Measurements from ENCODE around the gene MCF2L2.
A peak's percentile ranks its signal among the peaks of the same experiment; 100 is the strongest.

The MCF2L2 gene

GRCh38 chr3:183310936-183311335, 117.5 kb downstream of the MCF2L2 start:
- Histone ChIP-seq H3K9ac (no peak overlapping the region), H3K36me3 (ENCODE audit: control insufficient read depth, insufficient read depth, low read length) (no peaks in the 10 kb centered on the region), H3K9me3 (ENCODE audit: control insufficient read depth, low read length) (no peaks in the 10 kb centered on the region), H3K27me3 (ENCODE audit: control insufficient read depth, insufficient read depth, low read length) (no peaks in the 10 kb centered on the region), H3K4me2 (ENCODE audit: low read length) (no peak overlapping the region), H3K4me1 (peaks cover 10% of the 10 kb centered on the region), H3K79me2 (no peaks in the 10 kb centered on the region), H3K27ac (no peak overlapping the region), H2AFZ (no peak overlapping the region), H3K4me3 (ENCODE audit: low read depth, low read length) (no peak overlapping the region)
- TF ChIP-seq, protein P1, sequence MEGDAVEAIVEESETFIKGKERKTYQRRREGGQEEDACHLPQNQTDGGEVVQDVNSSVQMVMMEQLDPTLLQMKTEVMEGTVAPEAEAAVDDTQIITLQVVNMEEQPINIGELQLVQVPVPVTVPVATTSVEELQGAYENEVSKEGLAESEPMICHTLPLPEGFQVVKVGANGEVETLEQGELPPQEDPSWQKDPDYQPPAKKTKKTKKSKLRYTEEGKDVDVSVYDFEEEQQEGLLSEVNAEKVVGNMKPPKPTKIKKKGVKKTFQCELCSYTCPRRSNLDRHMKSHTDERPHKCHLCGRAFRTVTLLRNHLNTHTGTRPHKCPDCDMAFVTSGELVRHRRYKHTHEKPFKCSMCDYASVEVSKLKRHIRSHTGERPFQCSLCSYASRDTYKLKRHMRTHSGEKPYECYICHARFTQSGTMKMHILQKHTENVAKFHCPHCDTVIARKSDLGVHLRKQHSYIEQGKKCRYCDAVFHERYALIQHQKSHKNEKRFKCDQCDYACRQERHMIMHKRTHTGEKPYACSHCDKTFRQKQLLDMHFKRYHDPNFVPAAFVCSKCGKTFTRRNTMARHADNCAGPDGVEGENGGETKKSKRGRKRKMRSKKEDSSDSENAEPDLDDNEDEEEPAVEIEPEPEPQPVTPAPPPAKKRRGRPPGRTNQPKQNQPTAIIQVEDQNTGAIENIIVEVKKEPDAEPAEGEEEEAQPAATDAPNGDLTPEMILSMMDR (IDR thresholded peaks at IDR 0.05) = no peak

DNA sequence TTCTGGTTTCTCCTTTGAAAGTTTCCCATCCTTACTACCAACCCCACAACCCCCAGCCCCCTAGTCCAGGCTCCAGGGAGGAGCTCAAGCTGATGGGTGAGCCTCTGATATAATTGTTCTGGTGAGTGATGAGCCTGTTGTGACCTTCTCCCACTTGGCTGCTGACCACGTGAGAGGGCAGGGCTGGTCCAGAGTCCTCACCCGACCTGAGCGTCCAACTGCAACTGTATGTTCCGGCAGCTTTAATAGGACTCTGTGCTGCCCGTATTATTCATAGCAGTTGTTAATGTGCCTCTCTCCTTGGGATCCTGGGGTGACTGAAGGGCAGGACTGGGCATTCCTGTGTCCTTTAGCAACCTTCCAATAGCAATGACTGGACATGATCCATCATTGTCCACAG, 119.1 kb downstream of the MCF2L2 start:
- Histone ChIP-seq H3K4me3 (ENCODE audit: low read depth, low read length) (no peak overlapping the region), H3K27me3 (ENCODE audit: control insufficient read depth, insufficient read depth, low read length) (no peaks in the 10 kb centered on the region), H2AFZ (no peak overlapping the region), H3K36me3 (ENCODE audit: control insufficient read depth, insufficient read depth, low read length) (no peaks in the 10 kb centered on the region), H3K4me2 (ENCODE audit: low read length) (no peak overlapping the region), H3K9me3 (ENCODE audit: control insufficient read depth, low read length) (no peaks in the 10 kb centered on the region), H3K9ac (no peak overlapping the region), H3K79me2 (no peaks in the 10 kb centered on the region), H3K27ac (no peak overlapping the region), H3K4me1 (peaks cover 10% of the 10 kb centered on the region)
- TF ChIP-seq, protein P1 (IDR thresholded peaks at IDR 0.05) = no peak

GRCh38 chr3:183308751-183309150, 119.7 kb downstream of the MCF2L2 start:
- no peaks in the 10 kb centered on the region for H3K79me2 ChIP-seq
- H3K9ac ChIP-seq = no peak overlapping the region
- no peak overlapping the region for H3K4me3 ChIP-seq (ENCODE audit: low read depth, low read length)
- TF ChIP-seq, protein P1 (IDR thresholded peaks at IDR 0.05) = no peak
- no peak overlapping the region for H3K27ac ChIP-seq
- no peaks in the 10 kb centered on the region for H3K9me3 ChIP-seq (ENCODE audit: control insufficient read depth, low read length)
- H3K4me2 ChIP-seq (ENCODE audit: low read length) = no peak overlapping the region
- H2AFZ ChIP-seq = no peak overlapping the region
- H3K27me3 ChIP-seq (ENCODE audit: control insufficient read depth, insufficient read depth, low read length) = no peaks in the 10 kb centered on the region
- H3K4me1 ChIP-seq = peaks cover 10% of the 10 kb centered on the region
- no peaks in the 10 kb centered on the region for H3K36me3 ChIP-seq (ENCODE audit: control insufficient read depth, insufficient read depth, low read length)

- no peak overlapping the region for H3K4me2 ChIP-seq (ENCODE audit: low read length)
- TF ChIP-seq, protein P1 (IDR thresholded peaks at IDR 0.05) = no peak
- no peak overlapping the region for H2AFZ ChIP-seq
- no peaks in the 10 kb centered on the region for H3K36me3 ChIP-seq (ENCODE audit: control insufficient read depth, insufficient read depth, low read length)
- no peak overlapping the region for H3K27ac ChIP-seq
- H3K27me3 ChIP-seq (ENCODE audit: control insufficient read depth, insufficient read depth, low read length) = no peaks in the 10 kb centered on the region
- no peaks in the 10 kb centered on the region for H3K9me3 ChIP-seq (ENCODE audit: control insufficient read depth, low read length)
- H3K4me3 ChIP-seq (ENCODE audit: low read depth, low read length) = no peak overlapping the region
- no peak overlapping the region for H3K9ac ChIP-seq
- no peaks in the 10 kb centered on the region for H3K79me2 ChIP-seq
- H3K4me1 ChIP-seq = peaks cover 10% of the 10 kb centered on the region
Measured at GRCh38 chr3:183307749-183308148, 120.7 kb downstream of the MCF2L2 start.

GRCh38 chr3:183306798-183307671, 121.4 kb downstream of the MCF2L2 start:
- Histone ChIP-seq H3K4me3 (ENCODE audit: low read depth, low read length) (no peak overlapping the region), H2AFZ (no peak overlapping the region), H3K79me2 (no peaks in the 10 kb centered on the region), H3K27ac (peak overlapping the region; percentile 1), H3K4me2 (ENCODE audit: low read length) (peak overlapping the region; percentile 44), H3K9ac (no peak overlapping the region), H3K36me3 (ENCODE audit: control insufficient read depth, insufficient read depth, low read length) (no peaks in the 10 kb centered on the region), H3K4me1 (peaks cover 10% of the 10 kb centered on the region), H3K9me3 (ENCODE audit: control insufficient read depth, low read length) (no peaks in the 10 kb centered on the region), H3K27me3 (ENCODE audit: control insufficient read depth, insufficient read depth, low read length) (no peaks in the 10 kb centered on the region)
- TF ChIP-seq, protein P1 (IDR thresholded peaks at IDR 0.05) = no peak
